H1 (cell line): Measurements from ENCODE around the gene TTC34. TPM values are rescaled to one million over a fixed set of nuclear protein-coding genes. Genes with fewer than 3 reads are reported as not detected.
"Not testable (repeated sequence)": the region's sequence is repeated elsewhere in the genome, so short reads cannot be mapped to it uniquely, and the experiment has no call there.

Experiments used
- CTCF ChIA-PET: fragments of 300-600 bp; sonication (Branson Sonifier 250); formaldehyde crosslinking; loops from one replicate; lab custom pipeline; 2021; ENCODE audit not compliant: partially characterized antibody; lab: Charles Lee
- POLR2A ChIA-PET: fragments of 300-600 bp; sonication (Branson Sonifier 250); formaldehyde crosslinking; loops from one replicate; lab custom pipeline; 2021; ENCODE audit warnings: inconsistent platforms; ENCODE audit not compliant: partially characterized antibody; lab: Charles Lee
- DNase-seq, 2 experiments: peaks; one replicate each; pipeline versions ENCODE4 v3.0.0 to v3.0.0-alpha.2; 2010 to 2022; ENCODE audit warnings: low spot score in 2 of 2, low read depth in 1 of 2, mixed read lengths in 1 of 2
- FAIRE-seq: peaks from 2 replicates; lab custom pipeline; 2011; peaks lifted over from hg19 to GRCh38; lab: Jason Lieb, UNC
- H2AFZ ChIP-seq: 2 replicates; pipeline ENCODE4 v1.8.1; 2012; ENCODE audit warnings: low read length, inconsistent platforms
- H2AK5ac ChIP-seq: 2 replicates; pipeline ENCODE4 v1.6.1; 2013; ENCODE audit warnings: low read depth, low read length
- H2BK120ac ChIP-seq: replicated peaks from 2 replicates; pipeline ENCODE3; 2013; ENCODE audit warnings: low read depth, low read length, inconsistent platforms
- H2BK12ac ChIP-seq: 2 replicates; pipeline ENCODE4 v1.6.1; 2013; ENCODE audit warnings: low read depth, low read length
- H2BK15ac ChIP-seq: 2 replicates; pipeline ENCODE4 v1.6.1; 2013; ENCODE audit warnings: low read length
- H2BK20ac ChIP-seq: 2 replicates; pipeline ENCODE4 v1.6.1; 2013; ENCODE audit warnings: low read length
- H2BK5ac ChIP-seq: 2 replicates; pipeline ENCODE4 v1.6.1; 2013; ENCODE audit warnings: low read depth, low read length
- H3K14ac ChIP-seq: 2 replicates; pipeline ENCODE4 v1.6.1; 2013; ENCODE audit warnings: inconsistent platforms; ENCODE audit not compliant: insufficient read length
- H3K18ac ChIP-seq: 2 replicates; pipeline ENCODE4 v1.6.1; 2013; ENCODE audit warnings: low read length; ENCODE audit errors: extremely low read depth
- H3K23ac ChIP-seq: 2 replicates; pipeline ENCODE4 v1.6.1; 2013; ENCODE audit warnings: inconsistent platforms; ENCODE audit not compliant: insufficient read length
- H3K23me2 ChIP-seq: 2 replicates; pipeline ENCODE4 v1.6.1; 2013; ENCODE audit warnings: low read depth, low read length
- H3K27ac ChIP-seq: 2 replicates; pipeline ENCODE4 v1.6.1; 2011; ENCODE audit warnings: low read depth, low read length, inconsistent platforms
- H3K27me3 ChIP-seq, 4 experiments: replicated peaks in 1 of 4; 1 replicate in 1 of 4; 2 replicates in 3 of 4; pipeline versions ENCODE4 v1.6.1 to v1.8.1; 2011 to 2013; ENCODE audit warnings: low read length in 3 of 4, mild to moderate bottlenecking in 3 of 4, inconsistent platforms in 2 of 4, mixed read lengths in 2 of 4, moderate library complexity in 1 of 4; ENCODE audit not compliant: control insufficient read depth in 3 of 4, insufficient read depth in 3 of 4; ENCODE audit errors: extremely low read depth in 1 of 4
- H3K36me3 ChIP-seq, 4 experiments: 2 replicates each; pipeline versions ENCODE4 v1.6.1 to v1.8.1; 2011 to 2013; ENCODE audit warnings: mild to moderate bottlenecking in 4 of 4, low read length in 3 of 4, moderate library complexity in 2 of 4, control low read depth in 1 of 4, inconsistent platforms in 1 of 4; ENCODE audit not compliant: insufficient read depth in 4 of 4, control insufficient read depth in 2 of 4
- H3K4ac ChIP-seq: replicated peaks from 2 replicates; pipeline ENCODE3; 2013; ENCODE audit warnings: low read length, low read depth, mixed read lengths, inconsistent platforms; ENCODE audit not compliant: insufficient read length
- H3K4me1 ChIP-seq, 4 experiments: replicated peaks in 1 of 4; 1 replicate in 1 of 4; 2 replicates in 3 of 4; pipeline versions ENCODE4 v1.6.1 to v1.8.1; 2011 to 2013; ENCODE audit warnings: low read length in 3 of 4, inconsistent platforms in 2 of 4, mixed read lengths in 1 of 4; ENCODE audit not compliant: insufficient read depth in 4 of 4, control insufficient read depth in 3 of 4
- H3K4me2 ChIP-seq, 2 experiments: 2 replicates each; pipeline versions ENCODE4 v1.6.1 to v1.8.1; 2011 to 2013; ENCODE audit warnings: low read depth in 2 of 2, low read length in 2 of 2, control low read depth in 1 of 2, inconsistent platforms in 1 of 2, mild to moderate bottlenecking in 1 of 2; ENCODE audit not compliant: insufficient read depth in 1 of 2
- H3K4me3 ChIP-seq, 4 experiments: fragments of 200-600, 300-600 bp in 1 of 4; sonication (generic), shearing (Covaris generic), sonication (Bioruptor Twin) in 1 of 4; 2 replicates each; pipeline versions ENCODE4 v1.5.1 to v1.8.1; 2011 to 2016; ENCODE audit warnings: low read length in 4 of 4, low read depth in 3 of 4, control low read depth in 2 of 4, inconsistent platforms in 2 of 4, mild to moderate bottlenecking in 2 of 4, mixed read lengths in 1 of 4, moderate library complexity in 1 of 4; ENCODE audit not compliant: insufficient read depth in 2 of 4; ENCODE audit errors: extremely low read depth in 1 of 4
- H3K56ac ChIP-seq: replicated peaks from 2 replicates; pipeline ENCODE3; 2013; ENCODE audit warnings: low read depth, mild to moderate bottlenecking, mixed read lengths, low read length, inconsistent platforms; ENCODE audit not compliant: insufficient read length
- H3K79me1 ChIP-seq: 2 replicates; pipeline ENCODE4 v1.6.1; 2013; ENCODE audit warnings: low read depth, low read length, control low read depth
- H3K79me2 ChIP-seq, 2 experiments: 2 replicates each; pipeline versions ENCODE4 v1.6.1 to v1.8.1; 2012 to 2013; ENCODE audit warnings: low read length in 2 of 2, mild to moderate bottlenecking in 2 of 2, inconsistent platforms in 1 of 2; ENCODE audit not compliant: insufficient read depth in 2 of 2, control insufficient read depth in 1 of 2
- H3K9ac ChIP-seq, 4 experiments: replicated peaks in 1 of 4; 1 replicate in 1 of 4; 2 replicates in 3 of 4; pipeline versions ENCODE4 v1.6.1 to v1.8.1; 2011 to 2013; ENCODE audit warnings: low read depth in 3 of 4, low read length in 3 of 4, control low read depth in 2 of 4, mild to moderate bottlenecking in 2 of 4, moderate library complexity in 2 of 4, inconsistent platforms in 1 of 4; ENCODE audit errors: extremely low read depth in 1 of 4
- H3K9me3 ChIP-seq, 2 experiments: 2 replicates each; pipeline versions ENCODE4 v1.6.1 to v1.8.1; 2012 to 2013; ENCODE audit warnings: mild to moderate bottlenecking in 2 of 2, moderate library complexity in 2 of 2, control low read depth in 1 of 2, inconsistent platforms in 1 of 2, low read depth in 1 of 2, low read length in 1 of 2, mixed read lengths in 1 of 2; ENCODE audit not compliant: insufficient read depth in 2 of 2
- H4K20me1 ChIP-seq, 2 experiments: replicated peaks in 1 of 2; 2 replicates each; pipeline versions ENCODE3 to v1.8.1; 2011 to 2013; ENCODE audit warnings: inconsistent platforms in 2 of 2, low read length in 2 of 2, mild to moderate bottlenecking in 1 of 2; ENCODE audit not compliant: insufficient read depth in 2 of 2, control insufficient read depth in 1 of 2
- H4K5ac ChIP-seq: 2 replicates; pipeline ENCODE4 v1.6.1; 2013; ENCODE audit warnings: low read length, low read depth, mixed read lengths, inconsistent platforms; ENCODE audit not compliant: insufficient read length
- H4K8ac ChIP-seq: 2 replicates; pipeline ENCODE4 v1.8.0; 2013; ENCODE audit warnings: mild to moderate bottlenecking, moderate library complexity, low read length, inconsistent platforms; ENCODE audit not compliant: insufficient read depth; ENCODE audit errors: extremely low read depth
- H4K91ac ChIP-seq: replicated peaks from 2 replicates; pipeline ENCODE3; 2013; ENCODE audit warnings: low read length, mixed read lengths, inconsistent platforms; ENCODE audit not compliant: insufficient read length
- ATF2 ChIP-seq: IDR thresholded peaks from 2 replicates; pipeline ENCODE4 v1.6.1; 2012; ENCODE audit warnings: low read length, inconsistent platforms
- WGBS, 2 experiments: shearing (Covaris generic) in 1 of 2; methylation state at CpG; one replicate each; pipeline versions ENCODE4 v1.1.6 to v1.1.7; 2013 to 2015; ENCODE audit warnings: low lambda C conversion rate in 2 of 2, mixed read lengths in 2 of 2, inconsistent platforms in 1 of 2, low coverage in 1 of 2, missing lambda C conversion rate in 1 of 2; ENCODE audit not compliant: insufficient replicate concordance in 2 of 2, insufficient coverage in 1 of 2, insufficient read length in 1 of 2; ENCODE audit errors: extremely low coverage in 1 of 2, missing lambda C conversion rate in 1 of 2; 5-methylcytosine and 5-hydroxymethylcytosine counted together
- polyA plus RNA-seq, 7 experiments: library from polyadenylated mRNA; depleted of rRNA in 3 of 7; stranded (reverse) in 5 of 7; unstranded in 2 of 7; fragments of >200 nt in 5 of 7; fragments of 200-250 nt in 2 of 7; gene quantifications; 1 replicate in 5 of 7; 2 replicates in 1 of 7; 4 replicates in 1 of 7; pipeline versions ENCODE4 v1.2.1 to v1.2.3, GENCODE V29; 2011 to 2013; ENCODE audit warnings: missing spikeins in 2 of 7, mixed read lengths in 2 of 7
- total RNA-seq: library from RNA; stranded (reverse); fragmentation: NEBNext Ultra II Directional; extraction: Animal tissue kit (Norgen Biotek cat#: 25700); gene quantifications from 2 replicates; pipeline ENCODE4 v1.2.1, GENCODE V29; 2021

The TTC34 gene
- total and polyA plus RNA-seq, 2 of the 8 experiments (the other 6 are each of a cell fraction or from before 2014, with no cell fraction given) = 0.23 to 0.50 TPM

- no peak for TF ChIP-seq ATF2
Observed at GRCh38 chr1:2627746-2628145, 173.7 kb downstream of the TTC34 start (continued).

- not testable (repeated sequence) for H3K56ac ChIP-seq
- peaks cover 22 to 49% (median 36%) of the 10 kb centered on the region in 4 experiments for H3K27me3 ChIP-seq
- WGBS, 2 experiments = 66% methylated on average over 7 of the region's 7 CpGs; no CpG with 5 or more reads in 1 of the 2 experiments
Observed at GRCh38 chr1:2625748-2626147, 175.7 kb downstream of the TTC34 start.

More at GRCh38 chr1:2625748-2626147, 175.7 kb downstream of the TTC34 start:
- H3K4me3 ChIP-seq, H3K4me1 ChIP-seq, FAIRE-seq, H3K4ac ChIP-seq, H4K20me1 ChIP-seq, H2AFZ ChIP-seq, H4K5ac ChIP-seq, H3K14ac ChIP-seq, H3K23ac ChIP-seq, H4K8ac ChIP-seq, DNase-seq, H3K36me3 ChIP-seq, H3K9ac ChIP-seq, H3K4me2 ChIP-seq, H2BK120ac ChIP-seq, H3K27ac ChIP-seq, H2BK15ac ChIP-seq, H2BK20ac ChIP-seq, H3K79me1 ChIP-seq, H3K18ac ChIP-seq, H4K91ac ChIP-seq, H3K79me2 ChIP-seq, H3K9me3 ChIP-seq, POLR2A ChIA-PET, CTCF ChIA-PET, H3K23me2 ChIP-seq, H2BK5ac ChIP-seq, H2AK5ac ChIP-seq, H2BK12ac ChIP-seq: not testable (repeated sequence)
